HG03139 (cell line): Measurements from ENCODE around the gene TBC1D22A.

Experiments used
- ATAC-seq: cut with Tn5 transposase; IDR thresholded peaks from one replicate; pipeline ENCODE4 v1.9.1; 2021; ENCODE audit not compliant: unreplicated experiment

Gene TBC1D22A

DNA sequence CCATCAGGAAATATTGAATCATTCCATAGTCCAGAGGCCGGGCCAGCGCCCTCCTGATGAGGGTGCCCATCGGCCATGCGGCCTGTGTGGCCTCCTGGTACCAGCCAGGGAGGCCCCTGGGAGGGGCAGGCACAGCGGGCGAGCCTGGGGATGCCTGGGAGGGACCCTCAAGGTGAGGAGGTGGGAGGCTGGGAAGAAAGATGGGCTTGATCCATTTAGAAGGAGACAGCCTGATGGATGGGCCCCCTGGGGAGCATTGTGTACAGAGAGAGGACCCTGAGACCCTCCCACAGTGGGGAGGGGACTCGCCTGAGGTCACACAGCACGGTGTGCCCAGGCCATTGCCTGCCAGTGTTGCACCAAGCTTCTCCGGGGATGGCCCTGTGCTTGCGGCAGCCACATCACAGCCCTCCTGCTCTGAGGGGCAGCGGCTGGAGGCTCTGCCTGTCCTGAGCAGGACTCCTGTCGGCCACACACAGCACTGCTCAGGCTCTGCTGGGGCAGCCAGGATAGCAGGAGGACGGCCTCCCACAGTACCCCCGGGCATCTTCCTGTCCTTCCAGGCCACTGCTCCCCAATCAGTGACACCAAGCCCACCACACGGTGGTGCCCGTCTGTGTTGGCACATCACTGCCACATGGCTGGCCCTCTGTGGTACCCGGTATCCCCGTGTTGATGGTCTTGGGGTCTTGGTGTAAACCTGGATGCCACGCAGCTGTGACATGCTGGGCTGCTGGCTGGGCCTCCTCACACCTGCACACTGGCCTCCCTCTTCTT lies 290.0 kb downstream of the TBC1D22A start:
- ATAC-seq, result no peak

DNA sequence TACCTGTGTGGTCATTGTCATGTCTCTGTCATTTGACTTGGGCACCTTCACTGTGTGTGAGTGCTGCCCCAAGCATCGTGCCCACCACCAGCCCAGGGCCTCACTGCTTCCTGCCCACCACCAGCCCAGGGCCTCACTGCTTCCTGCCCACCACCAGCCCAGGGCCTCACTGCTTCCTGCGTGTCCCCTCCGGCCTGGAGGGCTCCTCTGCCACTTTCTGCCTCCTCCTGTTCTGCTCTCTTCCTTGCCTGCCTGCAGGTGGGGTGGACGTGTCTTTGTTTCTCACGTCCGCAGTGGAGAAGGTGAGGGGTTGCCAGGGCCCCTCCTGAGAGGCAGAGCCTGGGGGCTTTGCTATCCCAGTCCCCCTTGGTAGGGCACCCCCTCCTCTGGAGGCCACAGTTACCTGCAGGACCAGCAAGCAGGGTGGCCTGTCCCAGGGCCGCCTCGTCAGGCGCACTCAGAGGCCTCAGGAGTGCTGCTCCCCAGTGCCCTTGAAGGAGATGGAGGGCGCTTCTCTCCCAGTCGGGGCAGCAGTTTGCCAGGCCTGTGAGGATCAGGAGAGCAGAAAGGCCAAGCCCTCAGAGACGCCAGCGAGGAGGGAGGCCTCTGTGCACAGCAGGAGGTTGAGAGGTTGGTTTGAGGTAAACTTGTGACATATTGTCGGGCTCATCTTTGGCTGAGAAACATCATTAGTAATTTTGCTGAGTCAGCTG lies 290.7 kb downstream of the TBC1D22A start:
- no peak for ATAC-seq

- ATAC-seq, result no peak
These were observed 291.3 kb downstream of the TBC1D22A start for GRCh38 chr22:47053726-47054141.

DNA sequence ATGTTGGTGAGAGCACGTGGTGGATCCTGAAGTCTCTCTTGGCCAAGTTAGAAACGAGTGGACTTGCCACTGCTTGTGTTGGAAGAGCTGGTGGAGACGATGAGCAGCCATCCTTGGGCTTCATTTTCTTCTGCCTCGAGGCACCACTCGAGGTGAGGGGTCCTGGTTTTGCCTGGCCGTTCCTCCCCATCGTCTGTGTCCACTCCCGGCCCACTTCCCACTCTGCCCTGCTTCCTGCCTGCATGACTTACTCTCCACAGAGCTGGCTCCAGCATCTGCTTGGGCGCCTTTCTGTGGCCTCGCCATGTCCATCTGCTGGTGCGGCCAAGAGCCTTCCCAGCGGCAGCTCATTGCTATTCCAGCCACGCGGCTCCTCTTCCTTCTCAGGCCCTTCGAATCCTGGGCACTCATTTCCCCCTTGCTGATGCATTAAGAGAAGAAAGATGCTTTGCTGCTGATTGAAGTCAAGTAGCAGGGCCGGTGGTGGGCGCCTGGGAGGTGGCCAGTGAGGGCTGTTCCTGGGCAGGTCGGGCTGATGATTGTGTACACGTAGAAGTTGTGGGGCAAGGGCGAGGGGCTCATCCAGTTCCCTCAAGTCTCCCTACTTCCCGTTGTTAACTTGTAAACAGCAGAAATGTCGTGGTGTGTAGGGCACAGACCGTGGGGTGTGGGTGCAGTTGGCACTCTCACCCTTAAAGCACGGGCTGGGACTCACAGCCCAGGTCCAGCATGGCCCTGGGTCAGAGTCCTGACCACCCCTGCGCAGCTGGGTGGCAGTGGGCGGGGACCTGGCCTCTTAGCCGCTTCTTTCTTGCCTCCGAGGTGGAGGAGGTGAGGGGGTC lies 292.0 kb downstream of the TBC1D22A start:
- ATAC-seq, result no peak

GRCh38 chr22:47055073-47055355 lies 292.6 kb downstream of the TBC1D22A start:
- ATAC-seq, result no peak

- ATAC-seq, result no peak
These were observed 293.0 kb downstream of the TBC1D22A start for GRCh38 chr22:47055461-47055860.

DNA sequence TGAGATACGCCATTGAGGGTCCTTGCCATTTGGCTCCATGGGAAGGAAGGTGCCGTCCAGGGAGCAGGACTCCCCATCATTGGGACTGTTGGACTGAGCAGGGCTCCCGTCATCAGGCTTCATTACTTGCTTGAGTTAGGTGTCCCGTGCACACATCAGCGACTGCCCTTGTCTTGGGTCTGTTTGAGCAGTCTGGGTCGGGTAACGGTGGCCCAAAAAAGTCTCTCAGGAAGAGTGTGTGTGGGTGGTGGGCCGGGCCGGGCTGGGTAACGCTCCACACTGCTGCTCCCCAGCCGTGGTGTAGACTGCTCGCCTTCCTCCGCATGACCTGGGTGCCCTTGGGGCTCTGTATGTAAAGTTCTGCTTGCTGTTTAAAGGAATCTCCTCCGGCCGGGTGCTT lies 293.5 kb downstream of the TBC1D22A start:
- ATAC-seq, result no peak

- no peak for ATAC-seq
These were observed 293.9 kb downstream of the TBC1D22A start for GRCh38 chr22:47056361-47056760.

DNA sequence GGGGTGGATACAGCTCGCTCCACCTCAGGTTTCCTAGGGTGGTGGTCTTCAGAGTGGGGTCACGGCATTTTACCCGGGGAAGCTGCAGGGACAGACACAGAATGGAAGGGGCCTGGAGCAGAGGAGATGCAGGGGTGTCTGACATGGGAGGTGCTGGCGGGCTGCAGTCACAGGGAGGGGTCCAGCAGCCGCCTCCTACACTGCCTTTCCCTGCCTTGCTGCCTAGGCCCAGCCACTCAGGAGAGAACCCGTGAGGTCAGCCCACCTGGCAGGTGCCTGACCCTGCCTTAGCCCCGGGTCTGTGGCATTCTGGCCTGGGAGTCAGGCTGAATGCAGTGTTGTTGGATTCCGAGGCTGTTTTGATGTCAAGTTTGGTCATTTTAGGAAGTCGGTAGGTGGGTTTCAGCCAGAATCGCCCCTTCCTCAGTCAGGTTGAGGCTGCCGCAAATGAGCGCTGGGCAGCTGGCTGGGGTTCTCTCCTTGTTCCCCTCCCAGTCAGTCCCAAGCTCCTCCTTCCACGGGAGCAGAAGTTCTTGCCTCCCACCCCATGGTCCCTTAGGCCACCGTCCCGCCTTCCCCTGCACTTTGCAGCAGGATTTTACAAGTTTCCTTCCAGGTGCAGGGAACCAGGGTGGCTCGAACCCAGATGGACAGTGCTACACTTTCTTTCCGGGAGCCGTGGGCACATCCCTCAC lies 294.5 kb downstream of the TBC1D22A start:
- ATAC-seq, result no peak

GRCh38 chr22:47057916-47058585 lies 295.6 kb downstream of the TBC1D22A start:
- ATAC-seq, result no peak

DNA sequence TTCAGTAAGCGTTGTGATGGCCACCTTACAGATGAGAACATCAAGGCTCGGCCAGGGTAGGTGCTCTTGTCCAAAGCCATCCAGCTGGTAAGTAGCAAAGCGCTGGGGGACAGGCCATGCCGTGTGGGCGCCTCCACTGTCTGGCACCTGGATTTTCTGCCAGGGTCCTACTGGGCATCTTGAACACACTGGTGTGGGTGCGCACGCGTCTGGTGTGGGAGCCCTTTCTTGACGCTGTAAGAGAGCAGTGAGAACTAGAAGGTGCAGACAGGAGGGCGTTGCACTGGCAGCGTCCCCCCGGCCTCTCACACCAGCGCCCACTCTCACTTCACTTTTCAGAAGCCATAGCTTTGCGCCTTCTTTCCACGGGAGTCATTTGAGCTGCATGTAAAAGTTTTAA lies 296.6 kb downstream of the TBC1D22A start:
- ATAC-seq, result no peak

DNA sequence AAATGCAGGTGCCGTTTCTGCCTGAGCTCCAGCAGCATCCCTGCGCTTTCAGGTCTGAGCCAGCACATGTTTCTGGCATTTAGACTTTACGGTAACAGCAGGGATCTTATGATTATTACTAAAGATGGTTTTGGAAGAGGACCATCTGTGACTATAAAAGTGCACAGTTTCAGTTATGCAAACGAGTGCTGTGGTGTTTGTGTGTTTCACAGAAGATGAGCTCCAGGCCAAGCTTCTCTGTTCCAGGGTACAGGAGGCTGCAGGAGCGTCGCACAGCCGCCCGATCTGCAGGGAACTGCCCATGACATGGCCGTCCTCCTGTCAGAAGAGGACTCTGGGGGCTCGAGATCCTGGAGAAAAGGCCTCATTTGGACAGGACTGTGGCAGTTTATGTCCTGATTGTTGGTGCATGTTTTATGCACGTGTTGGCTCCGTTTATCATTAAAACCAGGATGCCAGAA lies 297.3 kb downstream of the TBC1D22A start:
- no peak for ATAC-seq

GRCh38 chr22:47060718-47061117 lies 298.3 kb downstream of the TBC1D22A start:
- ATAC-seq, result no peak

GRCh38 chr22:47061226-47061625 lies 298.8 kb downstream of the TBC1D22A start:
- ATAC-seq, result no peak

DNA sequence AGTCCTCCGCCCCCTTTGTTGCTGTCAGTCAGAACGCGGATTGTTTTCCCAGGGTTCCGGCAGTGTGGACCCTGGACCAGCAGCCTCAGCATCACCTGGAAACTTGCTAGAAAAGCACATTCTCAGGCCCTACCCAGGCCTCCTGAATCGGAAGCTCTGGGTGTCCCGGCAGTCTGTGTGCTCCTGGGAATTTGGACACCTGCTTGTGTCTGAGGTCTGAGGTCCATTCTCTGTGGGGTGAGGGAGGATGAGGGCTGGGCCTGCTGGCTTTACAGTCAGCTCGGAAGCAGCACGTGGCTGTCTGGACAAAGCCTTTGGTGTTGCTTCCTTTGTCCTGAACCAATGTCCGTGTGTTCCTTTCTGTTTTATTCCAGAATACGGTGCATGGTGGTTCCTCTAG lies 299.7 kb downstream of the TBC1D22A start:
- ATAC-seq, result no peak

DNA sequence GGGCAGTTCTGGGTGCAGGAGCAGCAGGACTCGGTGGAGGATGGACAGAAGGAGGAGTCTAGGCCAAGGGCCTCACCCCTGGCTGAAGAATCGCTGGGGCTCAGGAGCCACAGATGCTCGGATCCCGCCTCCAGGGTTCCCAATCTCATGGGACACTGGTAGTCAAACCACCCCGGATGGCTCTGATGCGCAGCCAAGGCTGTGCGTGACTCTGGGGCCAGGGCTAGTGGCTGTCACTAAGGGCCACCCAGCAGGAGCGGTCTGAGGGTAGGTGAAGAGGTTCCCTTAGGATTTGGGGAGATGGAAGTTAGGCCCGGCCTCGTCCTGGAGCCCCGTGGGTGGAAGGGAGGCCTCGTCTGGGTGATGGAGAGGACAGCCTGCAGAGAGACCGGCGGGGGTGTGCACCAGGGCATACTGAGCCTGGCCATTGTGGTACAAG lies 300.6 kb downstream of the TBC1D22A start:
- ATAC-seq, result no peak

DNA sequence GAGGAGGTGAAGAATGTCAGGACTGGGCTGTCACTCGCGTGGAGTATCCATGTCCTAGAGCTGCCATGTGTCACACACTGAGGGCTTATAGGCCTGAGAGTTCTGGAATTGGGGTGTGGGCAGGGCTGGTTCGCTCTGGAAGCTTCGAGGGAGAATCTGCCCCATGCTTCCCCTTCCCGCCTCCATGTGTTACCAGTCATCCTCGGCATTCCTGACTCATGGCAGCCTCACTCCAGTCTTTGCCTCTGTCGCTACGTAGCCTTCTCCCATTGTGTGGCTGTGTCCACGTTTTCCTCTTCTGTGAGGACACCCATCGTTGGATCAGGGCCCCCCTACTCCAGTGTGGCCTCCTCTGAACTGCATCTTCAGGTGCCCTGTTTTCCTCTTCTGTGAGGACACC lies 301.2 kb downstream of the TBC1D22A start:
- ATAC-seq, result no peak

- ATAC-seq, result no peak
These were observed 301.6 kb downstream of the TBC1D22A start for GRCh38 chr22:47064016-47064415.

- ATAC-seq, result no peak
These were observed 302.0 kb downstream of the TBC1D22A start for GRCh38 chr22:47064416-47064815.

GRCh38 chr22:47065756-47066615 lies 303.5 kb downstream of the TBC1D22A start:
- no peak for ATAC-seq
